PC-3 (cell line): Measurements from ENCODE around the gene NFATC1. TPM values are rescaled to one million over a fixed set of nuclear protein-coding genes. Genes with fewer than 3 reads are reported as not detected.

ENCODE experiments used
- ATAC-seq: fragments of 200-7000 bp; cut with Tn5 transposase; 2 replicates; pipeline ENCODE4 v1.9.1; 2020; ENCODE audit warnings: mild to moderate bottlenecking, moderate library complexity
- BruUV-seq: library from RNA; stranded (reverse); fragments of 400-500 nt; replicated peaks from 2 replicates; lab custom pipeline; 2021; lab: Mats Ljungman, UMichigan
- CTCF ChIA-PET: fragments of 300-600 bp; sonication (Branson Sonifier 250); formaldehyde crosslinking; loops from one replicate; lab custom pipeline; 2022; ENCODE audit warnings: antibody characterized with exemption; lab: Charles Lee
- POLR2A ChIA-PET: fragments of 300-600 bp; sonication (Branson Sonifier 250); formaldehyde crosslinking; loops from one replicate; lab custom pipeline; 2022; ENCODE audit warnings: antibody characterized with exemption; ENCODE audit not compliant: unreplicated experiment; lab: Charles Lee
- DNase-seq: peaks from one replicate; pipeline ENCODE4 v3.0.0-alpha.2; 2015
- H2AFZ ChIP-seq: fragments of 300-600 bp; sonication (generic); 2 replicates; pipeline ENCODE4 v1.6.0; 2016; ENCODE audit warnings: antibody characterized with exemption, low read length
- H3F3A ChIP-seq: fragments of 300-600 bp; sonication (generic); one replicate; pipeline ENCODE4 v1.6.0; 2017; ENCODE audit warnings: antibody characterized with exemption, low read length, control low read depth, mild to moderate bottlenecking; ENCODE audit not compliant: unreplicated experiment
- H3K27ac ChIP-seq: fragments of 300-600 bp; sonication (generic); 2 replicates; pipeline ENCODE4 v1.5.1; 2016; ENCODE audit warnings: mild to moderate bottlenecking, low read length
- H3K27me3 ChIP-seq: fragments of 300-600 bp; sonication (generic); 2 replicates; pipeline ENCODE4 v1.6.1; 2016; ENCODE audit warnings: low read length, mixed read lengths
- H3K36me3 ChIP-seq: fragments of 300-600 bp; sonication (generic); 2 replicates; pipeline ENCODE4 v1.6.1; 2016; ENCODE audit warnings: low read depth, mixed run types, low read length, mixed read lengths
- H3K4me1 ChIP-seq: fragments of 300-600 bp; sonication (generic); 2 replicates; pipeline ENCODE4 v1.5.1; 2016; ENCODE audit warnings: low read length; ENCODE audit not compliant: insufficient read depth
- H3K4me2 ChIP-seq: fragments of 300-600 bp; sonication (generic); 2 replicates; pipeline ENCODE4 v1.6.0; 2016; ENCODE audit warnings: low read length
- H3K4me3 ChIP-seq: fragments of 300-600 bp; sonication (generic); 2 replicates; pipeline ENCODE4 v1.5.1; 2016; ENCODE audit warnings: mild to moderate bottlenecking, low read length, mixed read lengths
- H3K79me2 ChIP-seq: fragments of 300-600 bp; sonication (generic); 2 replicates; pipeline ENCODE4 v1.6.1; 2017; ENCODE audit warnings: low read length, mixed read lengths
- H3K9ac ChIP-seq: fragments of 300-600 bp; sonication (generic); 2 replicates; pipeline ENCODE4 v1.6.0; 2016; ENCODE audit warnings: mild to moderate bottlenecking, low read length
- H3K9me2 ChIP-seq: fragments of 300-600 bp; sonication (generic); replicated peaks from 2 replicates; pipeline ENCODE4 v1.6.1; 2016; ENCODE audit warnings: mixed run types, low read length, mixed read lengths
- H3K9me3 ChIP-seq: fragments of 300-600 bp; sonication (generic); 2 replicates; pipeline ENCODE4 v1.6.1; 2016; ENCODE audit warnings: low read length, mixed read lengths
- H4K20me1 ChIP-seq: fragments of 300-600 bp; sonication (generic); 2 replicates; pipeline ENCODE4 v1.6.1; 2016; ENCODE audit warnings: low read length, mixed read lengths
- EZH2 ChIP-seq: fragments of 300-600 bp; sonication (generic); IDR thresholded peaks from one replicate; pipeline ENCODE4 v1.6.1; 2017; ENCODE audit warnings: antibody characterized with exemption, mild to moderate bottlenecking, low read length; ENCODE audit not compliant: unreplicated experiment
- EZH2phosphoT487 ChIP-seq: fragments of 300-600 bp; sonication (generic); IDR thresholded peaks from 2 replicates; pipeline ENCODE4 v1.6.1; 2018; ENCODE audit warnings: mild to moderate bottlenecking, antibody characterized with exemption, low read length, borderline replicate concordance
- intact Hi-C: fragments of 100-400 bp; cut with micrococcal nuclease; formaldehyde crosslinking; loops from 2 replicates; pipeline ENCODE4 v1.9.0; 2023
- total RNA-seq: library from RNA; depleted of rRNA; stranded (reverse); fragments of >200 nt; gene quantifications from 2 replicates; pipeline ENCODE4 v1.2.3, GENCODE V29; 2014
- TF ChIP-seq, protein P1 (sequence below): fragments of 300-600 bp; sonication (generic); conservative IDR thresholded peaks from 2 replicates; pipeline ENCODE4 v1.5.1; 2017; ENCODE audit warnings: antibody characterized with exemption, low read depth, mild to moderate bottlenecking, low read length

The NFATC1 gene
- total RNA-seq, 1 experiment from 2014 or later = 5.9 TPM

- Histone ChIP-seq H3K79me2 (peaks cover 10% of the 10 kb centered on the region), H3K4me3 (peak overlapping the region; percentile 55), H4K20me1 (no peaks in the 10 kb centered on the region), H3K27me3 (no peaks in the 10 kb centered on the region), H3K4me2 (peak overlapping the region; percentile 80), H3K9me3 (no peaks in the 10 kb centered on the region), H3K27ac (peak overlapping the region; percentile 48), H2AFZ (peak overlapping the region; percentile 62), H3K9me2 (no peaks in the 10 kb centered on the region), H3F3A (no peaks in the 10 kb centered on the region), H3K4me1 (peaks cover 28% of the 10 kb centered on the region), H3K9ac (peak overlapping the region; percentile 22; the same call in 1 of the 2 replicates), H3K36me3 (no peaks in the 10 kb centered on the region)
- ChIA-PET CTCF (no interaction called here), POLR2A (no interaction called here)
- intact Hi-C loops = loop anchor here (5.0 kb wide), 1 partner anchor 103 kb away; no protein-coding TSS in a partner anchor
- DNase-seq (peak; percentile 33), ATAC-seq (peak; percentile 43)
- TF ChIP-seq, protein P1, sequence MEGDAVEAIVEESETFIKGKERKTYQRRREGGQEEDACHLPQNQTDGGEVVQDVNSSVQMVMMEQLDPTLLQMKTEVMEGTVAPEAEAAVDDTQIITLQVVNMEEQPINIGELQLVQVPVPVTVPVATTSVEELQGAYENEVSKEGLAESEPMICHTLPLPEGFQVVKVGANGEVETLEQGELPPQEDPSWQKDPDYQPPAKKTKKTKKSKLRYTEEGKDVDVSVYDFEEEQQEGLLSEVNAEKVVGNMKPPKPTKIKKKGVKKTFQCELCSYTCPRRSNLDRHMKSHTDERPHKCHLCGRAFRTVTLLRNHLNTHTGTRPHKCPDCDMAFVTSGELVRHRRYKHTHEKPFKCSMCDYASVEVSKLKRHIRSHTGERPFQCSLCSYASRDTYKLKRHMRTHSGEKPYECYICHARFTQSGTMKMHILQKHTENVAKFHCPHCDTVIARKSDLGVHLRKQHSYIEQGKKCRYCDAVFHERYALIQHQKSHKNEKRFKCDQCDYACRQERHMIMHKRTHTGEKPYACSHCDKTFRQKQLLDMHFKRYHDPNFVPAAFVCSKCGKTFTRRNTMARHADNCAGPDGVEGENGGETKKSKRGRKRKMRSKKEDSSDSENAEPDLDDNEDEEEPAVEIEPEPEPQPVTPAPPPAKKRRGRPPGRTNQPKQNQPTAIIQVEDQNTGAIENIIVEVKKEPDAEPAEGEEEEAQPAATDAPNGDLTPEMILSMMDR = no peak
- no peak for TF ChIP-seq EZH2phosphoT487
- no peak for TF ChIP-seq EZH2
- no TSS peak for BruUV-seq
Observed at GRCh38 chr18:79404567-79404910, 8.8 kb downstream of the NFATC1 start.

GRCh38 chr18:79405019-79405780 is 9.5 kb downstream of the NFATC1 start:
- no peak overlapping the region for H3K27ac ChIP-seq
- H3K4me2 ChIP-seq = peak overlapping the region; percentile 80
- no peaks in the 10 kb centered on the region for H3K27me3 ChIP-seq
- ATAC-seq = no peak
- peak overlapping the region; percentile 55 for H3K4me3 ChIP-seq
- intact Hi-C loops = no loop called here
- H4K20me1 ChIP-seq = no peaks in the 10 kb centered on the region
- TF ChIP-seq EZH2 = no peak
- no peak for TF ChIP-seq EZH2phosphoT487
- TF ChIP-seq, protein P1 = no peak
- CTCF ChIA-PET = no interaction called here
- H3K79me2 ChIP-seq = peaks cover 10% of the 10 kb centered on the region
- no peak for DNase-seq
- H2AFZ ChIP-seq = peak overlapping the region; percentile 62; the same call in 1 of the 2 replicates
- POLR2A ChIA-PET = no interaction called here
- H3K9me2 ChIP-seq = no peaks in the 10 kb centered on the region
- no peaks in the 10 kb centered on the region for H3K36me3 ChIP-seq
- no peaks in the 10 kb centered on the region for H3F3A ChIP-seq
- peaks cover 28% of the 10 kb centered on the region for H3K4me1 ChIP-seq
- no TSS peak for BruUV-seq
- H3K9ac ChIP-seq = no peak overlapping the region
- no peaks in the 10 kb centered on the region for H3K9me3 ChIP-seq
